GM23248 (cell line): ENCODE measurements around the gene AURKB. TPM values are rescaled to one million over a fixed set of nuclear protein-coding genes. Genes with fewer than 3 reads are reported as not detected.

Source experiments
- DNase-seq: peaks from one replicate; pipeline ENCODE4 v3.0.0-alpha.2; 2015
- H2AFZ ChIP-seq: fragments of 200-600 bp; sonication (generic); 2 replicates; pipeline ENCODE4 v1.6.1; 2016; ENCODE audit warnings: antibody characterized with exemption
- H3F3A ChIP-seq: fragments of 200-600 bp; sonication (generic); 2 replicates; pipeline ENCODE4 v1.6.1; 2016; ENCODE audit warnings: mild to moderate bottlenecking, antibody characterized with exemption, mixed run types; ENCODE audit not compliant: insufficient read depth
- H3K27ac ChIP-seq: fragments of 200-600 bp; sonication (generic); 2 replicates; pipeline ENCODE4 v1.5.1; 2016; ENCODE audit warnings: mild to moderate bottlenecking
- H3K27me3 ChIP-seq: fragments of 200-600 bp; sonication (generic); replicated peaks from 2 replicates; pipeline ENCODE4 v1.6.1; 2016; ENCODE audit warnings: mild to moderate bottlenecking; ENCODE audit not compliant: insufficient read depth
- H3K36me3 ChIP-seq: fragments of 200-600 bp; sonication (generic); 2 replicates; pipeline ENCODE4 v1.6.1; 2016; ENCODE audit warnings: low read depth, mild to moderate bottlenecking
- H3K4me1 ChIP-seq: fragments of 200-600 bp; sonication (generic); 2 replicates; pipeline ENCODE4 v1.6.1; 2016; ENCODE audit warnings: mild to moderate bottlenecking; ENCODE audit not compliant: insufficient read depth
- H3K4me2 ChIP-seq: fragments of 200-600 bp; sonication (generic); one replicate; pipeline ENCODE4 v1.6.1; 2016; ENCODE audit warnings: mild to moderate bottlenecking; ENCODE audit not compliant: unreplicated experiment
- H3K4me3 ChIP-seq: fragments of 200-600 bp; sonication (generic); 2 replicates; pipeline ENCODE4 v1.5.1; 2016; ENCODE audit warnings: mild to moderate bottlenecking
- H3K79me2 ChIP-seq: fragments of 200-600 bp; sonication (generic); 2 replicates; pipeline ENCODE4 v1.6.1; 2016; ENCODE audit warnings: mild to moderate bottlenecking; ENCODE audit not compliant: insufficient read depth
- H3K9ac ChIP-seq: fragments of 200-600 bp; sonication (generic); 2 replicates; pipeline ENCODE4 v1.6.1; 2016; ENCODE audit warnings: mild to moderate bottlenecking
- H3K9me2 ChIP-seq: fragments of 200-600 bp; sonication (generic); 2 replicates; pipeline ENCODE4 v1.6.1; 2016; ENCODE audit warnings: mixed run types, mild to moderate bottlenecking, moderate library complexity; ENCODE audit not compliant: insufficient read depth
- H3K9me3 ChIP-seq: fragments of 200-600 bp; sonication (generic); one replicate; pipeline ENCODE4 v1.6.1; 2017; ENCODE audit warnings: low read depth
- H4K20me1 ChIP-seq: fragments of 200-600 bp; sonication (generic); 2 replicates; pipeline ENCODE4 v1.6.0; 2016; ENCODE audit not compliant: insufficient read depth
- EZH2 ChIP-seq: fragments of 200-600 bp; sonication (generic); IDR thresholded peaks from 2 replicates; pipeline ENCODE4 v1.6.1; 2018; ENCODE audit warnings: antibody characterized with exemption, mild to moderate bottlenecking; ENCODE audit not compliant: insufficient read depth, poor library complexity, severe bottlenecking
- EZH2phosphoT487 ChIP-seq: fragments of 200-600 bp; sonication (generic); IDR thresholded peaks from 2 replicates; pipeline ENCODE4 v1.6.1; 2018; ENCODE audit warnings: antibody characterized with exemption, moderate library complexity, mild to moderate bottlenecking, low read depth; ENCODE audit not compliant: insufficient read depth
- WGBS, 2 experiments: methylation state at CpG; one replicate each; pipeline ENCODE4 v1.1.6; 2015 to 2017; ENCODE audit warnings: low lambda C conversion rate in 2 of 2, low coverage in 1 of 2; ENCODE audit errors: missing lambda C conversion rate in 2 of 2; 5-methylcytosine and 5-hydroxymethylcytosine counted together
- in situ Hi-C: fragments of 300-500 bp; cut with MboI; formaldehyde crosslinking; loops from 2 replicates; pipeline ENCODE4 v1.15.0; 2020
- polyA plus RNA-seq: library from polyadenylated mRNA; unstranded; fragments of >200 nt; fragmentation: Nextera tagmentation; extraction: Ambion mirVana; gene quantifications from 2 replicates; pipeline ENCODE4 v1.2.1, GENCODE V29; 2016
- total RNA-seq: library from RNA; depleted of rRNA; stranded (reverse); fragments of >200 nt; shearing (Covaris generic); gene quantifications from 2 replicates; pipeline ENCODE4 v1.2.3, GENCODE V29; 2014

Gene AURKB
- total and polyA plus RNA-seq, 2 experiments from 2014 or later = 18.4 to 24.1 TPM

GRCh38 chr17:8224891-8225812 is 14.8 kb upstream of the AURKB start:
- H3K9me3 ChIP-seq = no peaks in the 10 kb centered on the region
- H3K27ac ChIP-seq = no peak overlapping the region
- in situ Hi-C loops = no loop called here
- no peaks in the 10 kb centered on the region for H3K9me2 ChIP-seq
- 83% methylated on average over 26 of the region's 26 CpGs for WGBS, 2 experiments
- no peaks in the 10 kb centered on the region for H3K27me3 ChIP-seq
- H3K9ac ChIP-seq = no peak overlapping the region
- H3K4me1 ChIP-seq = peaks cover 14% of the 10 kb centered on the region; the same call in 1 of the 2 replicates
- H3K36me3 ChIP-seq = no peaks in the 10 kb centered on the region
- H2AFZ ChIP-seq = no peak overlapping the region
- H3K4me2 ChIP-seq = no peak overlapping the region
- DNase-seq = no peak
- H3K4me3 ChIP-seq = no peak overlapping the region
- TF ChIP-seq EZH2 (no peak), EZH2phosphoT487 (no peak)
- H4K20me1 ChIP-seq = no peaks in the 10 kb centered on the region
- H3K79me2 ChIP-seq = no peaks in the 10 kb centered on the region
- peaks cover 48% of the 10 kb centered on the region for H3F3A ChIP-seq

- DNase-seq = peak; percentile 71
- in situ Hi-C loops = no loop called here
- Histone ChIP-seq H3K27ac (peak overlapping the region; percentile 94), H3K4me1 (peaks cover 17% of the 10 kb centered on the region; the same call in 1 of the 2 replicates), H3K4me3 (peak overlapping the region; percentile 86), H3K4me2 (peak overlapping the region; percentile 94), H3K9me2 (no peaks in the 10 kb centered on the region), H3F3A (peaks cover 57% of the 10 kb centered on the region), H4K20me1 (no peaks in the 10 kb centered on the region), H3K27me3 (no peaks in the 10 kb centered on the region), H3K9me3 (no peaks in the 10 kb centered on the region), H3K36me3 (no peaks in the 10 kb centered on the region), H2AFZ (peak overlapping the region; percentile 83), H3K9ac (peak overlapping the region; percentile 92), H3K79me2 (no peaks in the 10 kb centered on the region)
- TF ChIP-seq EZH2 (no peak), EZH2phosphoT487 (no peak)
- WGBS, 2 experiments = 3 to 4% methylated on average over 27 of the region's 27 CpGs
These were observed 13.2 kb upstream of the AURKB start for GRCh38 chr17:8223356-8224126.

GRCh38 chr17:8222630-8223355 is 12.4 kb upstream of the AURKB start:
- peak overlapping the region; percentile 94 for H3K27ac ChIP-seq
- H3K9ac ChIP-seq = peak overlapping the region; percentile 92
- peak; percentile 97 for DNase-seq
- TF ChIP-seq EZH2phosphoT487 (no peak), EZH2 (no peak)
- H3K36me3 ChIP-seq = no peaks in the 10 kb centered on the region
- peak overlapping the region; percentile 94 for H3K4me2 ChIP-seq
- H3F3A ChIP-seq = peaks cover 56% of the 10 kb centered on the region
- H3K4me3 ChIP-seq = peak overlapping the region; percentile 86
- H2AFZ ChIP-seq = peak overlapping the region; percentile 83
- H3K9me2 ChIP-seq = no peaks in the 10 kb centered on the region
- H3K9me3 ChIP-seq = no peaks in the 10 kb centered on the region
- H4K20me1 ChIP-seq = no peaks in the 10 kb centered on the region
- peaks cover 17% of the 10 kb centered on the region; the same call in 1 of the 2 replicates for H3K4me1 ChIP-seq
- WGBS, 2 experiments = 0% methylated on average over 46 to 47 of the region's 49 CpGs
- in situ Hi-C loops = no loop called here
- H3K27me3 ChIP-seq = no peaks in the 10 kb centered on the region
- no peaks in the 10 kb centered on the region for H3K79me2 ChIP-seq

GRCh38 chr17:8222380-8222629 is 11.9 kb upstream of the AURKB start:
- Histone ChIP-seq H3K9ac (peak overlapping the region; percentile 92), H3K79me2 (no peaks in the 10 kb centered on the region), H3K9me2 (no peaks in the 10 kb centered on the region), H3K4me3 (peak overlapping the region; percentile 86), H4K20me1 (no peaks in the 10 kb centered on the region), H3K4me1 (peaks cover 16% of the 10 kb centered on the region; the same call in 1 of the 2 replicates), H3K36me3 (no peaks in the 10 kb centered on the region), H3K4me2 (peak overlapping the region; percentile 94), H3K9me3 (no peaks in the 10 kb centered on the region), H3K27me3 (no peaks in the 10 kb centered on the region), H3K27ac (peak overlapping the region; percentile 94), H3F3A (peaks cover 51% of the 10 kb centered on the region), H2AFZ (peak overlapping the region; percentile 49; the same call in 1 of the 2 replicates)
- WGBS, 2 experiments = 0 to 2% methylated on average over 9 of the region's 9 CpGs
- in situ Hi-C loops = no loop called here
- DNase-seq = no peak
- no peak for TF ChIP-seq EZH2
- TF ChIP-seq EZH2phosphoT487 = no peak
